Measurements from ENCODE around the gene APH1A. TPM values are rescaled to one million over a fixed set of nuclear protein-coding genes. Genes with fewer than 3 reads are reported as not detected.

The APH1A gene
- total and polyA plus RNA-seq, 9 of the 15 experiments (the other 6 are each of a cell fraction or from before 2014, with no cell fraction given), result 5.6 to 123 (median 77.0) TPM

DNA sequence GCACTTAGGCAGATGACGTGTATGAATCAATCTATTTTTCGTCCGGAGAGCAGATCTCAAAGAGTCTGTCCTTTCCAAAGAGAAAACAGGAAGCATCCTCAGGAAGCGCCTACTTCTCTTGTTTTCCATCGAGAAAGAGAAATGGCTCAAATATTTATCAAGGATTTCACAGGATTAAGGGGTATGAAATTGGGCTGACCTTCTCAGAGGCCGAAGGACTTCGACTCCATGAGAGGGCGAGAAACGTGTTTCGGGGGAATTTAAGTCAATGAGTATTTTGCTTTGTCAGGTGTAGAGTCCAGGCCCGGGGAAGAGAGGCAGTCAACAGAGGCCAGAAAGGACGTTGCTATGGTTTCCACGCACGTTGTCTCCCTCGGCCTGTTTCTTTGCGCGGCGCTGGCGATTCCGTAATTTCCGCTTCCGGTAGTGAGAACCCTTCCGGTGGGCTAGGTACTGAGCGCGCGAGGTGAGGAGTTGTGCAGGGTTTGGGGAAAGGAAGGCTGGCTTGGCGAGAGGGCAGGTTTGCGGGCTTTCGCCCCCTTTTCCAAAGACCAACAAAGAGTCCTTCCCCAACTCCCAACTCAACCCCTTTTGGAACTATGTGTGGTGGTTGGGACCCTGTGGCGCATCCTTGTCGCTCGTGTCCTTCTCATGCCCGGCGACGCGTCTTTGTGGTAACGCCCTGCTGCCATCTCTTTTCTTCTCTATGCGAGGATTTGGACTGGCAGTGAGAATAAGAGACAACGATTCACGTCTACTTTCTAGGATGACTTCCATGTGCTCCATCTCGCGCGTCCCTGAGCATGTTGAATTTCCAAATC is 24.8 kb upstream of the APH1A start, which contains the start of gene MRPS21 (continued):
- TF ChIP-seq RAD21 (CRISPR knock-in tag; conservative IDR thresholded peaks at IDR 0.05 in 1 of 2, IDR thresholded peaks at IDR 0.05 in 1 of 2) (0 out of 4 replicates have a peak, but pooled peaks of 1 of the 2 experiments have one; percentile 2), PPARD (CRISPR knock-in tag; IDR thresholded peaks at IDR 0.05) (no peak), COPS2 (conservative IDR thresholded peaks at IDR 0.05) (no peak), NEUROD1 (IDR thresholded peaks at IDR 0.05; ENCODE audit: borderline replicate concordance, low read depth, low read length, partially characterized antibody) (peak; percentile 24), LCOR (CRISPR knock-in tag; IDR thresholded peaks at IDR 0.05) (peak; percentile 56), CEBPB (tag; IDR thresholded peaks at IDR 0.05) (no peak), PRPF4 (IDR thresholded peaks at IDR 0.05; ENCODE audit: insufficient read depth, low read depth, low read length, poor library complexity, severe bottlenecking) (no peak), FOXK1 (CRISPR knock-in tag; IDR thresholded peaks at IDR 0.05; ENCODE audit: borderline replicate concordance) (no peak), MTA1 (IDR thresholded peaks at IDR 0.05; ENCODE audit: borderline replicate concordance) (peak; percentile 97), MEF2D (tag; conservative IDR thresholded peaks at IDR 0.05; ENCODE audit: low read depth) (no peak), CCAR2 (IDR thresholded peaks at IDR 0.05; ENCODE audit: low read depth, low read length) (no peak), CTBP1 (IDR thresholded peaks at IDR 0.05; ENCODE audit: borderline replicate concordance) (no peak)
- TF ChIP-seq, protein P1, sequence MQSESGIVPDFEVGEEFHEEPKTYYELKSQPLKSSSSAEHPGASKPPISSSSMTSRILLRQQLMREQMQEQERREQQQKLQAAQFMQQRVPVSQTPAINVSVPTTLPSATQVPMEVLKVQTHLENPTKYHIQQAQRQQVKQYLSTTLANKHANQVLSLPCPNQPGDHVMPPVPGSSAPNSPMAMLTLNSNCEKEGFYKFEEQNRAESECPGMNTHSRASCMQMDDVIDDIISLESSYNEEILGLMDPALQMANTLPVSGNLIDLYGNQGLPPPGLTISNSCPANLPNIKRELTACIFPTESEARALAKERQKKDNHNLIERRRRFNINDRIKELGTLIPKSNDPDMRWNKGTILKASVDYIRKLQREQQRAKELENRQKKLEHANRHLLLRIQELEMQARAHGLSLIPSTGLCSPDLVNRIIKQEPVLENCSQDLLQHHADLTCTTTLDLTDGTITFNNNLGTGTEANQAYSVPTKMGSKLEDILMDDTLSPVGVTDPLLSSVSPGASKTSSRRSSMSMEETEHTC (IDR thresholded peaks at IDR 0.05), result no peak
- TF ChIP-seq, protein P2, sequence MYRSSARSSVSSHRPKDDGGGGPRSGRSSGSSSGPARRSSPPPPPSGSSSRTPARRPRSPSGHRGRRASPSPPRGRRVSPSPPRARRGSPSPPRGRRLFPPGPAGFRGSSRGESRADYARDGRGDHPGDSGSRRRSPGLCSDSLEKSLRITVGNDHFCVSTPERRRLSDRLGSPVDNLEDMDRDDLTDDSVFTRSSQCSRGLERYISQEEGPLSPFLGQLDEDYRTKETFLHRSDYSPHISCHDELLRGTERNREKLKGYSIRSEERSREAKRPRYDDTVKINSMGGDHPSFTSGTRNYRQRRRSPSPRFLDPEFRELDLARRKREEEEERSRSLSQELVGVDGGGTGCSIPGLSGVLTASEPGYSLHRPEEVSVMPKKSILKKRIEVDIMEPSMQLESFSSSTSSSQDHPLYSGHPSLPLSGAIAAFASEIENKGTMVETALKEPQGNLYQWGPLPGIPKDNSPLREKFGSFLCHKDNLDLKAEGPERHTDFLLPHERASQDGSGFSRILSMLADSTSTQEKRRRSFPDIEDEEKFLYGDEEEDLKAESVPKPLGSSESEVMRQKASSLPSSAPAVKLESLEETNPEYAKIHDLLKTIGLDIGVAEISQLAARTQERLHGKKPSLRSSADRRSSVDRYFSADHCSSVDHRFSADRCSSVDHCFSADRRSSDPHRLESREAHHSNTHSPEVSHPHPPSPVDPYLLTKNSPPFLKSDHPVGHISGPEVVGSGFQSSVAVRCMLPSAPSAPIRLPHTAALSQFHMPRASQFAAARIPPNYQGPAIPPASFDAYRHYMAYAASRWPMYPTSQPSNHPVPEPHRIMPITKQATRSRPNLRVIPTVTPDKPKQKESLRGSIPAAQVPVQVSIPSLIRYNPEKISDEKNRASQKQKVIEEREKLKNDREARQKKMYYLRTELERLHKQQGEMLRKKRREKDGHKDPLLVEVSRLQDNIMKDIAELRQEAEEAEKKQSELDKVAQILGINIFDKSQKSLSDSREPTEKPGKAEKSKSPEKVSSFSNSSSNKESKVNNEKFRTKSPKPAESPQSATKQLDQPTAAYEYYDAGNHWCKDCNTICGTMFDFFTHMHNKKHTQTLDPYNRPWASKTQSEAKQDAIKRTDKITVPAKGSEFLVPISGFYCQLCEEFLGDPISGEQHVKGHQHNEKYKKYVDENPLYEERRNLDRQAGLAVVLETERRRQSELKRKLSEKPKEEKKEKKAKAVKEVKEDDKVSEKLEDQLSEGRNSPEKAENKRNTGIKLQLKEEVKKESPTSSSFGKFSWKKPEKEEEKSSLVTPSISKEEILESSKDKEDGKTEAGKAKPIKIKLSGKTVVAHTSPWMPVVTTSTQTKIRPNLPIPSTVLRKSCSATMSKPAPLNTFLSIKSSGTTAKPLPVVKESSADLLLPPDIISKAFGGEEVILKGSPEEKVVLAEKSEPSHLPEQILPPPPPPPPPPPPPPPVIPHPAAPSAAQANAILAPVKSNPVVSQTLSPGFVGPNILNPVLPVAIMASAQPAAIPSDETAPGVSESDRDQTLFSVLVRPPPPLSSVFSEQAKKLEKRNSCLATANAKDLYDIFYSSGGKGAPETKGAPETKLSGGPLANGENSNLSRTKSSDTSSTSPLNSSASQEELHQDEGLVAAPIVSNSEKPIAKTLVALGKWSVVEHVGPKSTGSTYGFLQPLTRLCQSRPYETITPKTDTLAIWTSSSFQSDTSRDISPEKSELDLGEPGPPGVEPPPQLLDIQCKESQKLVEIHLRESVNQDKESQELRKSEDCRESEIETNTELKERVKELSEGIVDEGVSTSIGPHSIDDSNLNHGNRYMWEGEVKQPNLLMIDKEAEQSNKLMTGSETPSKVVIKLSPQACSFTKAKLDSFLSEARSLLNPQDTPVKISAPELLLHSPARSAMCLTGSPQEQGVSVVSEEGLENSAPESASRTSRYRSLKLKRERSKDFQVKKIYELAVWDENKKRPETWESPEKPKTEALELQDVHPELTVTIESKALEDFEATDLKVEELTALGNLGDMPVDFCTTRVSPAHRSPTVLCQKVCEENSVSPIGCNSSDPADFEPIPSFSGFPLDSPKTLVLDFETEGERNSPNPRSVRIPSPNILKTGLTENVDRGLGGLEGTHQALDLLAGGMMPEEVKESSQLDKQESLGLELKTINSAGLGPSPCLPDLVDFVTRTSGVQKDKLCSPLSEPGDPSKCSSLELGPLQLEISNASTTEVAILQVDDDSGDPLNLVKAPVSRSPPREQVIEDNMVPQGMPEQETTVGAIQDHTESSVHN (IDR thresholded peaks at IDR 0.05; ENCODE audit: borderline replicate concordance in 1 of 2, low read depth in 1 of 2), result no peak
- TF ChIP-seq, protein P3, sequence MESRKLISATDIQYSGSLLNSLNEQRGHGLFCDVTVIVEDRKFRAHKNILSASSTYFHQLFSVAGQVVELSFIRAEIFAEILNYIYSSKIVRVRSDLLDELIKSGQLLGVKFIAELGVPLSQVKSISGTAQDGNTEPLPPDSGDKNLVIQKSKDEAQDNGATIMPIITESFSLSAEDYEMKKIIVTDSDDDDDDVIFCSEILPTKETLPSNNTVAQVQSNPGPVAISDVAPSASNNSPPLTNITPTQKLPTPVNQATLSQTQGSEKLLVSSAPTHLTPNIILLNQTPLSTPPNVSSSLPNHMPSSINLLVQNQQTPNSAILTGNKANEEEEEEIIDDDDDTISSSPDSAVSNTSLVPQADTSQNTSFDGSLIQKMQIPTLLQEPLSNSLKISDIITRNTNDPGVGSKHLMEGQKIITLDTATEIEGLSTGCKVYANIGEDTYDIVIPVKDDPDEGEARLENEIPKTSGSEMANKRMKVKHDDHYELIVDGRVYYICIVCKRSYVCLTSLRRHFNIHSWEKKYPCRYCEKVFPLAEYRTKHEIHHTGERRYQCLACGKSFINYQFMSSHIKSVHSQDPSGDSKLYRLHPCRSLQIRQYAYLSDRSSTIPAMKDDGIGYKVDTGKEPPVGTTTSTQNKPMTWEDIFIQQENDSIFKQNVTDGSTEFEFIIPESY (CRISPR knock-in tag; IDR thresholded peaks at IDR 0.05), result 0 out of 2 replicates have a peak, but pooled peaks have one; percentile 54

All from K562 (cell line).